Measurements from ENCODE around the gene HK2.
A peak's percentile ranks its signal among the peaks of the same experiment; 100 is the strongest.
"Not testable (repeated sequence)": the region's sequence is repeated elsewhere in the genome, so short reads cannot be mapped to it uniquely, and the experiment has no call there.

The HK2 gene

GRCh38 chr2:74833418-74834233 lies at the start of gene HK2:
Gene HK2 (plus strand): TSS chr2:74834127. CDS start chr2:74834581, 454 bp downstream.
- peak; percentile 98 for DNase-seq

- DNase-seq, result peak; percentile 79 to 94 (median 92)
Observed at GRCh38 chr2:74789271-74789670, 44.7 kb upstream of the HK2 start.

- no peak for DNase-seq
Observed at GRCh38 chr2:74792282-74792681, 41.6 kb upstream of the HK2 start.

- DNase-seq, result not testable (repeated sequence)
Observed at GRCh38 chr2:74794878-74795277, 39.0 kb upstream of the HK2 start.

DNA sequence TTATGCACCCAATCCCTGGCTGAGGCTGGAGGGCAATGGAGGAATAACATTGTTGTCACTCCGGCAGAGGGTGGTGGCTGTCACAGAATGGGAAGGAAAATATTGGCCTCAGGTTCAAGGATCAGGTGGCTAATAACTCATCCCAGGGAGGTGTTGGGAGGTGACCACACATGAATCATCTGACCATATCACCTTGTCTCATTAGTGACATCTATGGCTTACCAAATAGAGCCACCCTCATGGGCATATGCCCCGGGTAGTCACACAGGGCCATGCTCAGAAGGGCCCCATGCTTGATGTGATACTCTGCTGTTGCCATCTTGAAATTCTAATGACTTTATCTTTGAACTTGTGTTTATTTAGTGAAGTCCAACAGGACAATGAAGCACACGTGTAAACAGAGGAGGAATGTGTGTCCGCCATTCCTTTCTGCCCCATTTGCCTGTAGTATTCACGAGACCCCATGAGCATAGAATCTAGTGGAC lies 27.5 kb upstream of the HK2 start:
- DNase-seq, result peak in 1 of 3 donors; percentile 13

DNA sequence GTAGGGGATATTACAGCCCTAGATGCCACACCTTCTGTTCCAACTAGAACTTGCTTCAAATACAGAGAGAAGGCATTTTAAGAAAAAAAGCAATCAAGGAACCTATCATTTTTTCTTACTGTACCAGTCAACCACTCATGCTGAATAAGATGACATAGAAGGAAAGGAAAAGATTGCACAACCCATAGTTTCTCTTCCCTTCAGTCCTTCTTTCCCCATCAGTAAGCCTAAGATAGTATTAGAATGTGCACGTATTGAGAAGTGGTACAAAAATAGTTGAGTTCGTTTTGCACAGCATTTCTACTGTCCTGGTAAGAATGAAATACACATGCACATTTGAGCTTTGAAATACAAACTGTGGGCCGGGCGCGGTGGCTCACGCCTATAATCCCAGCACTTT lies 27.0 kb upstream of the HK2 start:
- DNase-seq, result peak; percentile 65 to 89 (median 87)

- peak in 1 of 3 donors; percentile 8 for DNase-seq
Observed at GRCh38 chr2:74812787-74813590, 20.9 kb upstream of the HK2 start.

GRCh38 chr2:74814102-74814501 lies 19.8 kb upstream of the HK2 start:
- no peak for DNase-seq

- no peak for DNase-seq
Observed at GRCh38 chr2:74815941-74816340, 18.0 kb upstream of the HK2 start.

DNA sequence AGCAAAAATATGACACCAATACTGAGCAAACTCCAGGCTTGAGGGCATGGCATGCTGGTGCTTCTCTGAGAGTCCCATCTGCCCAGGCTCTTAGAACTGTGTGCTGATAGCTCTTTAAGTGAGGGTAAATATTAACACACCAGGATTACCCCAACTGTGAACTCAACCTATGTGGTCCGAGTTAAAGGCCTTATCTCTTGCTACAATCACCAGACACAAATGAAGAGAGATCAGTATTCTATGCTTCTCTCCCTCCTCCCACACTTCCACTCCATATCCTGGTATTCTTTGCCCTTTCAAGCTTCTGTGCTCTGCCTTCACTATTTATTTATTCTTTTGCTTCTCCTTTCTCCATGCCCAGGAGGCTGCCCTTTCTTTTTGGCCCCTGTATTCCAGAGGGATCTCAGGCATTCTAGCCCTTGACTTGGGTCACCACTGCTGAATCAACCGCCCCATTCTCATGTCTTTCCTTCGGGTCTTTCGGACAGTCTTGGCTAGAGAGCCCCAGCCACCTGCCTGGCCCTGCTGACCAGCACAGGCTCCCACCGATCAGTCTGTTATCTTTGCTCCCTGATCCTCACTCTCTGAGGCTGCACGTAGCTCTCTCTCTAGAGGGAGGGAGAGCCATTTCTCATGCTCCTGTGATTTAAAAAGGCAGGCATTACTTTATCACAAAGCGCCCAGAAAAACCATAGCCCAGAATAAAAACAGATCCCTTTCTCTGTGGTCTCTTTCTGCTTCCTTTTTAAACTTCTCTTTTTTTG lies 17.2 kb upstream of the HK2 start:
- DNase-seq, result peak in 1 of 3 donors; percentile 50

DNA sequence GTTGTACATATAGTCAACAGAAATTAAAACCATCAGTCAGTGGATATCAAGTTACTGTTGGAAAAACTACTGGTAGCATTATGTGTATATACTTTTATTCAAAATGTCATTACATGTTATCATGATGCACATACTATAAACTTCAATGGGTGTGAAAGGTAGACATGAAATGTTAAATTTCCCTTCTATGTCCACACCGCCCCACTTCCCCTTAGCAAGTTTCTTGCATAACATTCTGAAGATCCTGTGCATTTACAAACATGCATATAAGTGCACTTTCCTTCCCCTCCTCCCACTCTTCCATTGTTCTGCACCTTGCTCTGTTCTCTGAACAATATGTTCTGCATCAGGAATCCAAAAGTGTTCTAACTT lies 16.6 kb upstream of the HK2 start:
- peak; percentile 59 to 69 (median 67) for DNase-seq

DNA sequence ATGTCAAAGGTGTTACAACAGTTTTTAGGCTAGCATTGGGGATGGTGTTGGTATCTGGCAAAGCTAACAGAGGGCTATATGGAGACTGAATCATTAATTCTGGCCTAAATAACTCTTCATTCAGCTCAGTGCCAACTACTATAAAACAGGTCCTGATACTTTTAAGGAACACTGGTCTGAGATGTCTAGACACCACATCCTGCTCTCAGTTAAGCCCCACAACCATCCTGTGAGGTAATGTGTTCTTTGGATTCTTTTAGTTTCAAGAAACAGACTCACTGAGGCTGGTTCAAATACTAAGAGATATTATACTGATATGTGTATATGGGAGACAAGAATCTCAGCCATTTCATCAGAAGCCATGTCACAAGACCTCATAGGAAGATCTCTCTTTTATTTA lies 14.2 kb upstream of the HK2 start:
- no peak for DNase-seq

GRCh38 chr2:74821177-74822126 lies 12.5 kb upstream of the HK2 start:
- no peak for DNase-seq

GRCh38 chr2:74822771-74823566 lies 11.0 kb upstream of the HK2 start:
- peak; percentile 50 to 56 (median 50) for DNase-seq

- DNase-seq, result peak in 2 of 3 donors; percentile 67 to 70
Observed at GRCh38 chr2:74824679-74825078, 9.2 kb upstream of the HK2 start.

GRCh38 chr2:74828543-74828942 lies 5.4 kb upstream of the HK2 start:
- no peak for DNase-seq

DNA sequence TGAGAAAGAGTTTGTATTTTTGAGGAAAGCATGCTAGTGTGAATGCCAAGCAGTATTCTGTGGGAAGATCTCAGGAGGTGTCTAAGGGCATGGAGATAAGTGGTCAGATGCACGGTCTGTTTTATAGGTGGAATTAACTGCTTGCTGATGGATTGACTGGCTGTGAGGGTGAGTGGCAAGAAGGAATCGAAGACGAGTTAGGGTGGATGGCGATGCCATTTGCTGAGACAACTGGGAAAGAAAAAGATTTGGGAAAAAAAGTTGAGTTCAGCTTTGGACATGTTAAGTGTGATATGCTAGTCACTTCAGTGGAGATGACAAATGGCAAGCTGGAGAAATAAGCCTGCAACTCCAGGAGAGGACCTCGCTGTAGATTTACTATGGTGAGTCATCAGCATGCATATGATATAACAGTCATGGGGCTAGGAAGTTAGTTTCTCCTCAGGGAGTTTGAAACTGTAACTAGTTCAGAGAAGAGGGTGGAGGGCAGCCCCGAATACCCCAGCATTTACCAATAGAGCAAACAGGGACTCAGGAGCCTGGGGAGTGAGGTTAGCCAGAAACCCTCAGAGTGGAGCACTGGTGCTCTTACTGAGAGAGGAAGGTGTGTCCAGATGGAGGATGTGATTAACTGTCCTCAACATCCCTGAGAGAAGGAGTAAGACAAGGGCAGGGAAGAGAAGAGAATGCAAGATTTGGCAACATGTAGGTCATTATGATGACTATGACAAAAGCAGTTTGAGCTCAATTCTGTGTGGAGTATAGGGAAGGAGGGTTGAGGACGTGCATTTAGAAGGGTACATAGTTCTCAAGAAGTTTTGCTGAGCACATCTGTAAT lies 2.0 kb upstream of the HK2 start:
- DNase-seq, result peak; percentile 87 to 96 (median 95)

GRCh38 chr2:74834234-74834791 lies 386 bp downstream of the HK2 start:
- DNase-seq, result peak in 2 of 3 donors; percentile 35 to 44

All from suppressor macrophage treated with lipopolysaccharide for 1 hour (primary cell).